Naive thymus-derived CD4-positive, alpha-beta T cell (primary cell): ENCODE results near the gene CPB2. TPM values are rescaled to one million over a fixed set of nuclear protein-coding genes. Genes with fewer than 3 reads are reported as not detected.

ENCODE experiments used
- ATAC-seq: fragments of 150-1000 bp; cut with Tn5 transposase; 2 replicates; pipeline ENCODE4 v1.10.0; 2021; ENCODE audit warnings: mild to moderate bottlenecking, moderate library complexity
- CTCF ChIA-PET: fragments of 350-600 bp; sonication (Branson Sonifier 250); formaldehyde crosslinking; loops from one replicate; lab custom pipeline; 2021; ENCODE audit warnings: antibody characterized with exemption; lab: Charles Lee
- POLR2A ChIA-PET: fragments of 350-600 bp; sonication (Branson Sonifier 250); formaldehyde crosslinking; loops from one replicate; lab custom pipeline; 2021; ENCODE audit warnings: antibody characterized with exemption, inconsistent platforms; lab: Charles Lee
- DNase-seq, 9 donors: peaks; one replicate each; pipeline versions ENCODE4 v3.0.0 to v3.0.0-alpha.2; 2020 to 2022; ENCODE audit warnings: mixed read lengths in 1 of 9
- H3K27ac ChIP-seq: one replicate; pipeline ENCODE4 v1.7.0; 2013; ENCODE audit warnings: mild to moderate bottlenecking, low read depth, low read length, moderate library complexity
- H3K27me3 ChIP-seq, 2 donors: one replicate each; pipeline ENCODE4 v1.7.0; 2013; ENCODE audit warnings: low read length in 2 of 2, mild to moderate bottlenecking in 2 of 2, moderate library complexity in 2 of 2; ENCODE audit not compliant: control insufficient read depth in 2 of 2, insufficient read depth in 2 of 2
- H3K36me3 ChIP-seq, 3 experiments: 1 replicate in 2 of 3; 2 replicates in 1 of 3; pipeline ENCODE4 v1.7.0; 2013; ENCODE audit warnings: low read length in 3 of 3, mild to moderate bottlenecking in 3 of 3, moderate library complexity in 1 of 3; ENCODE audit not compliant: insufficient read depth in 3 of 3, control insufficient read depth in 2 of 3
- H3K4me1 ChIP-seq, 2 donors: one replicate each; pipeline ENCODE4 v1.7.0; 2013; ENCODE audit warnings: low read length in 2 of 2, mild to moderate bottlenecking in 2 of 2, moderate library complexity in 1 of 2; ENCODE audit not compliant: control insufficient read depth in 2 of 2, insufficient read depth in 2 of 2
- H3K4me3 ChIP-seq: 2 replicates; pipeline ENCODE4 v1.7.0; 2013; ENCODE audit warnings: mild to moderate bottlenecking, low read length
- H3K9me3 ChIP-seq, 3 experiments: 1 replicate in 2 of 3; 2 replicates in 1 of 3; pipeline ENCODE4 v1.7.0; 2013; ENCODE audit warnings: low read length in 3 of 3; ENCODE audit not compliant: control insufficient read depth in 2 of 3
- H3K27ac Mint-ChIP-seq, 9 donors: one replicate each; pipeline ENCODE4 v1.8.0; 2020 to 2022; ENCODE audit warnings: mixed read lengths in 9 of 9, mild to moderate bottlenecking in 8 of 9, moderate library complexity in 5 of 9, inconsistent platforms in 2 of 9
- H3K27me3 Mint-ChIP-seq, 5 donors: one replicate each; pipeline ENCODE4 v1.8.0; 2021 to 2022; ENCODE audit warnings: mixed read lengths in 5 of 5, mild to moderate bottlenecking in 1 of 5
- H3K36me3 Mint-ChIP-seq, 5 donors: one replicate each; pipeline ENCODE4 v1.8.0; 2020 to 2022; ENCODE audit warnings: mixed read lengths in 5 of 5, mild to moderate bottlenecking in 3 of 5, inconsistent platforms in 1 of 5
- H3K4me1 Mint-ChIP-seq, 7 donors: one replicate each; pipeline ENCODE4 v1.8.0; 2020 to 2022; ENCODE audit warnings: mixed read lengths in 7 of 7, mild to moderate bottlenecking in 3 of 7, inconsistent platforms in 1 of 7
- H3K4me3 Mint-ChIP-seq, 10 donors: one replicate each; pipeline ENCODE4 v1.8.0; 2020 to 2022; ENCODE audit warnings: mild to moderate bottlenecking in 10 of 10, mixed read lengths in 10 of 10, moderate library complexity in 6 of 10, inconsistent platforms in 2 of 10
- H3K9me3 Mint-ChIP-seq, 11 donors: one replicate each; pipeline ENCODE4 v1.8.0; 2020 to 2022; ENCODE audit warnings: mixed read lengths in 11 of 11, mild to moderate bottlenecking in 4 of 11, inconsistent platforms in 1 of 11, moderate library complexity in 1 of 11
- intact Hi-C, 2 donors: fragments of 100-400 bp; cut with micrococcal nuclease; formaldehyde crosslinking; loops; one replicate each; pipeline ENCODE4 v1.15.1; 2023
- polyA plus RNA-seq, 2 donors: library from polyadenylated mRNA; unstranded; fragments of 300-500 nt; fragmentation: Illumina TruSeq; gene quantifications; one replicate each; pipeline ENCODE4 v1.2.3, GENCODE V29; 2021
- total RNA-seq, 6 experiments: library from RNA in 5 of 6; stranded (reverse) in 5 of 6; gene quantifications; 1 replicate in 5 of 6; 2 replicates in 1 of 6; pipeline ENCODE4 v1.2.3 and lab custom pipeline; 2021 to 2026

The CPB2 gene, protein sequence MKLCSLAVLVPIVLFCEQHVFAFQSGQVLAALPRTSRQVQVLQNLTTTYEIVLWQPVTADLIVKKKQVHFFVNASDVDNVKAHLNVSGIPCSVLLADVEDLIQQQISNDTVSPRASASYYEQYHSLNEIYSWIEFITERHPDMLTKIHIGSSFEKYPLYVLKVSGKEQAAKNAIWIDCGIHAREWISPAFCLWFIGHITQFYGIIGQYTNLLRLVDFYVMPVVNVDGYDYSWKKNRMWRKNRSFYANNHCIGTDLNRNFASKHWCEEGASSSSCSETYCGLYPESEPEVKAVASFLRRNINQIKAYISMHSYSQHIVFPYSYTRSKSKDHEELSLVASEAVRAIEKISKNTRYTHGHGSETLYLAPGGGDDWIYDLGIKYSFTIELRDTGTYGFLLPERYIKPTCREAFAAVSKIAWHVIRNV
- total RNA-seq = not detected
- not detected for polyA plus RNA-seq
- not detected for total RNA-seq (lab: John Stamatoyannopoulos, UW)

- no peak within 1 kb of the TSS for H3K27ac Mint-ChIP-seq
- POLR2A ChIA-PET = interaction anchor here (0.5 to 1.0 kb wide), 2 partner anchors 26 to 54 kb away, joined by 3 to 5 read pairs; no protein-coding TSS in a partner anchor
- H3K27me3 Mint-ChIP-seq = peaks cover 0 to 31% (median 7%) of the 10 kb centered on the region in 5 donors
- no peaks in the 10 kb centered on the region for H3K27me3 ChIP-seq
- H3K4me1 Mint-ChIP-seq = peaks cover 5 to 15% (median 13%) of the 10 kb centered on the region in 7 donors
- DNase-seq (no peak), ATAC-seq (no peak)
- H3K36me3 Mint-ChIP-seq = no peaks in the 10 kb centered on the region
- intact Hi-C loops = no loop called here
- H3K4me3 ChIP-seq = no peak within 1 kb of the TSS
- H3K4me1 ChIP-seq = peaks cover 0 to 4% of the 10 kb centered on the region in 2 donors
- no peaks in the 10 kb centered on the region for H3K9me3 ChIP-seq
- no peaks in the 10 kb centered on the region for H3K9me3 Mint-ChIP-seq
- no peak within 1 kb of the TSS for H3K27ac ChIP-seq
- CTCF ChIA-PET = interaction anchor here (0.7 kb wide), 1 partner anchor 155 kb away, joined by 4 read pairs; no protein-coding TSS in a partner anchor
- no peaks in the 10 kb centered on the region for H3K36me3 ChIP-seq
- no peak within 1 kb of the TSS for H3K4me3 Mint-ChIP-seq
These were observed at the start of gene CPB2 for GRCh38 chr13:46104868-46105267. Gene CPB2 (minus strand): TSS chr13:46105033. CDS start chr13:46105009, 24 bp downstream.

DNA sequence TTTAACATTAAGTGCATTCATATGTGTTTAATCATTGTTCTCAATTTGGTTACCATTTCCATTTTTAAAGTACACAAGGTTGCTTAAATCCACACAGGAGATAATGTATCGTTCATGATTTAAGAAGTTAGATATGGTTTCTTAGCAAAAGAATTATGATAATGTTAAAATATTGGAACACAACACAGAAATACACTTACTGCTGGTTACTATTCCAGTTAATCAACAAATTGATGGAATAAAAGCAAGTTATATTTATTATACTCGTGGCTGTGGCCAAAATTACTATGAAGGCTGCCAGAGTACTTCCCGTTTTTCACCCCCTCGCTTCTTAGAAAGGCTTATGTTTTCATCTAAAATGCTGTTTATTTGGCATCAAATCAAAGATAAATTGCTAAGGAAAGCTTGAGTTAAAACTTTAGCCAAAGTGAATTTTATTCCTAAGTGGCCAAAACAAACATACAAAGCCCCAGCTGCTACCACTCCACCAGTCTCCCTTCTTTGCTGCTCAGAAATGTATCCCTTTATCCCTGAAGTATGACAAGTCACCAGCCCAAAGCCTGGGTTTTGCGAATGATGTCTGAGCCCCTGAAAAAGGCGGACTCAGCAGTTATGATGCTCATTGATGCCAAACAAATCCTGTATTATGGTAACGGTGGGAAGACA, 49.4 kb upstream of the CPB2 start:
- no peak overlapping the region for H3K4me3 Mint-ChIP-seq
- peaks cover 41 to 92% (median 91%) of the 10 kb centered on the region in 3 experiments for H3K36me3 ChIP-seq
- no peak for ATAC-seq
- CTCF ChIA-PET = interaction anchor here (1.3 kb wide), 1 partner anchor 29 kb away, joined by 5 read pairs; no protein-coding TSS in a partner anchor
- H3K4me3 ChIP-seq = no peak overlapping the region
- intact Hi-C loops = loop anchor here in 1 of 2 donors (2.0 kb wide), 1 partner anchor 13 kb away; no protein-coding TSS in a partner anchor
- H3K27ac ChIP-seq = no peak overlapping the region
- H3K9me3 ChIP-seq = no peaks in the 10 kb centered on the region
- H3K4me1 ChIP-seq = peaks cover 2 to 3% of the 10 kb centered on the region in 2 donors
- DNase-seq = no peak
- no peaks in the 10 kb centered on the region for H3K27me3 Mint-ChIP-seq
- H3K4me1 Mint-ChIP-seq = peaks cover 20 to 51% (median 39%) of the 10 kb centered on the region in 7 donors
- no peaks in the 10 kb centered on the region for H3K27me3 ChIP-seq
- POLR2A ChIA-PET = interaction anchor here (1.3 kb wide), 1 partner anchor 163 kb away, joined by 3 read pairs; no protein-coding TSS in a partner anchor
- H3K9me3 Mint-ChIP-seq = no peaks in the 10 kb centered on the region
- H3K36me3 Mint-ChIP-seq = peaks cover 35 to 72% (median 53%) of the 10 kb centered on the region in 5 donors
- peak overlapping the region in 8 of 9 donors; percentile 70 to 95 (median 80) for H3K27ac Mint-ChIP-seq

GRCh38 chr13:46152627-46153328, 47.9 kb upstream of the CPB2 start:
- H3K27ac Mint-ChIP-seq = peak overlapping the region; percentile 18 to 95 (median 84)
- Histone ChIP-seq H3K9me3 (no peaks in the 10 kb centered on the region), H3K4me3 (no peak overlapping the region), H3K4me1 (no peaks in the 10 kb centered on the region), H3K27me3 (no peaks in the 10 kb centered on the region), H3K27ac (no peak overlapping the region), H3K36me3 (peaks cover 46 to 88% (median 81%) of the 10 kb centered on the region in 3 experiments)
- no peak for DNase-seq
- ChIA-PET CTCF (interaction anchor here (1.3 to 1.9 kb wide), 2 partner anchors 26 to 27 kb away, joined by 4 to 5 read pairs; no protein-coding TSS in a partner anchor), POLR2A (no interaction called here)
- no peak for ATAC-seq
- peaks cover 15 to 48% (median 32%) of the 10 kb centered on the region in 7 donors for H3K4me1 Mint-ChIP-seq
- H3K27me3 Mint-ChIP-seq = no peaks in the 10 kb centered on the region
- H3K9me3 Mint-ChIP-seq = no peaks in the 10 kb centered on the region
- intact Hi-C loops = no loop called here
- peaks cover 29 to 69% (median 53%) of the 10 kb centered on the region in 5 donors for H3K36me3 Mint-ChIP-seq
- H3K4me3 Mint-ChIP-seq = no peak overlapping the region

- Mint-ChIP-seq H3K9me3 (no peaks in the 10 kb centered on the region), H3K36me3 (peaks cover 29 to 71% (median 52%) of the 10 kb centered on the region in 5 donors), H3K4me3 (peak overlapping the region in 1 of 10 donors; percentile 60), H3K27me3 (no peaks in the 10 kb centered on the region), H3K27ac (peak overlapping the region; percentile 2 to 96 (median 85)), H3K4me1 (peaks cover 17 to 52% (median 34%) of the 10 kb centered on the region in 7 donors)
- no peaks in the 10 kb centered on the region for H3K9me3 ChIP-seq
- no peaks in the 10 kb centered on the region for H3K27me3 ChIP-seq
- peaks cover 46 to 87% (median 77%) of the 10 kb centered on the region in 3 experiments for H3K36me3 ChIP-seq
- intact Hi-C loops = no loop called here
- no peak for ATAC-seq
- no peaks in the 10 kb centered on the region for H3K4me1 ChIP-seq
- CTCF ChIA-PET = interaction anchor here (0.9 to 2.6 kb wide), 5 partner anchors 9 to 171 kb away, joined by 3 to 11 read pairs (median 3); no protein-coding TSS in a partner anchor
- POLR2A ChIA-PET = interaction anchor here (0.6 to 2.6 kb wide), 4 partner anchors 10 to 185 kb away, joined by 3 to 8 read pairs (median 3); no protein-coding TSS in a partner anchor
- H3K4me3 ChIP-seq = no peak overlapping the region
- H3K27ac ChIP-seq = peak overlapping the region; percentile 48
- no peak for DNase-seq
These were observed 45.4 kb upstream of the CPB2 start for GRCh38 chr13:46150134-46150693.

DNA sequence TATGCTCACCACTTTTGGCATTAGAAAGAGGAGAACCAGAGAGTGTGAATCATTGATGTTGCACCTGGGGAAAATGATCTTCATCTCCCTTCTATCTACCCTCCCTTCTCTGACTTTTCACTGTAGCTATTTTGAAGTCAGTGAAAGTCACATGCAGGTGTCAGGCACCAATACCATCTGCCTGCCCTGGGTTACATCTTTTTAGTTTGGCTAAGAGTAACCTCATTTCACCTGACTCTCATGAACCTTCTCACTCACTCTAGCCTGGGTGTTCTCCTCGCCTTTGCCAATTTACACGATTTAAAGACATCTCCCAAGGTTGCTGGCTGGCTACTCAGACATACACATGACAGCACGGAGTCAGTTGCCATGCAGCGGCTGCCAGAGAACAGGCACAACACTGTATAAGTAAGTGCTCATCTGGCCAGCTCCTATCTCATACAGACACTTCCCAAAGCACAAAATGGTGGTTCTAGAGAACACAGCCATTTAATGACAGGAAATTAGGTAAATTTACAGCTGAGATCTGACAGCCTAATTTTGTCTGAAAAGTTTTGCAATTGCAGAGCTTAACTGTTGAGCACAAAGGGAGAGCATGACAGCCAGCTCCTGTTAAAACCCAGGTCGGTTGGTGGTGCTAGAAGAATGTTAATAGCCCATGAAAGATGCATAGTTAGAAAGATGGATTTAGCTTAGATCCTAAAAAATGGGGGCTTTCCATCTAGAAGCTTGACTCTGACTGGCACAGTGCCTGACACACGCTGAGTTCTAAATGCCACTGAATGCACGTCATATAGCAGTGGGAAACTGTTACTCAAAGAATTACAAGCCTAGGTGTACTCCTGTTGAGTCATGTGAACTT, 44.7 kb upstream of the CPB2 start:
- POLR2A ChIA-PET = interaction anchor here (0.6 to 2.6 kb wide), 6 partner anchors 9 to 186 kb away, joined by 3 to 8 read pairs (median 4); no protein-coding TSS in a partner anchor
- H3K27ac Mint-ChIP-seq = peak overlapping the region; percentile 62 to 96 (median 85)
- ATAC-seq (no peak), DNase-seq (no peak)
- Histone ChIP-seq H3K27me3 (no peaks in the 10 kb centered on the region), H3K4me3 (no peak overlapping the region), H3K27ac (peak overlapping the region; percentile 48), H3K4me1 (no peaks in the 10 kb centered on the region), H3K9me3 (no peaks in the 10 kb centered on the region), H3K36me3 (peaks cover 53 to 87% (median 77%) of the 10 kb centered on the region in 3 experiments)
- peaks cover 32 to 73% (median 53%) of the 10 kb centered on the region in 5 donors for H3K36me3 Mint-ChIP-seq
- CTCF ChIA-PET = interaction anchor here (0.6 to 2.6 kb wide), 7 partner anchors 10 to 172 kb away, joined by 3 to 12 read pairs (median 3); no protein-coding TSS in a partner anchor
- no peaks in the 10 kb centered on the region for H3K9me3 Mint-ChIP-seq
- intact Hi-C loops = loop anchor here in 1 of 2 donors (2.0 kb wide), 1 partner anchor 21 kb away; no protein-coding TSS in a partner anchor
- H3K27me3 Mint-ChIP-seq = no peaks in the 10 kb centered on the region
- peaks cover 17 to 55% (median 37%) of the 10 kb centered on the region in 7 donors for H3K4me1 Mint-ChIP-seq
- no peak overlapping the region for H3K4me3 Mint-ChIP-seq
